HL-60 (cell line): ENCODE measurements around the gene RBM10.

Experiments
- DNase-seq, 2 experiments: peaks; one replicate each; pipeline ENCODE4 v3.0.0-alpha.2; 2010 to 2020; ENCODE audit warnings: low read depth in 1 of 2, low spot score in 1 of 2
- H3K27ac ChIP-seq: fragments of 250-450 bp; sonication (Bioruptor Pico); replicated peaks from 2 replicates; pipeline ENCODE4 v1.5.1; 2020; ENCODE audit warnings: mild to moderate bottlenecking, moderate library complexity
- H3K27me3 ChIP-seq: fragments of 250-450 bp; sonication (Bioruptor Pico); 2 replicates; pipeline ENCODE4 v1.5.1; 2021; ENCODE audit warnings: mild to moderate bottlenecking, moderate library complexity; ENCODE audit not compliant: insufficient read depth, poor library complexity, severe bottlenecking
- H3K4me3 ChIP-seq: replicated peaks from 2 replicates; pipeline ENCODE4 v1.5.1; 2011; ENCODE audit warnings: mild to moderate bottlenecking, control low read depth, low read length; ENCODE audit not compliant: insufficient read depth
- CTCF ChIP-seq: IDR thresholded peaks from one replicate; pipeline ENCODE4 v1.5.1; 2011; ENCODE audit warnings: low read length, control low read depth, inconsistent platforms; ENCODE audit not compliant: insufficient read depth
- GABPA ChIP-seq: IDR thresholded peaks from 2 replicates; pipeline ENCODE4 v1.6.1; 2012; ENCODE audit warnings: low read depth
- POLR2AphosphoS5 ChIP-seq: IDR thresholded peaks from 2 replicates; pipeline ENCODE4 v1.6.1; 2012; ENCODE audit warnings: low read depth
- REST ChIP-seq: IDR thresholded peaks from 2 replicates; pipeline ENCODE4 v1.6.1; 2012; ENCODE audit warnings: low read depth; ENCODE audit not compliant: insufficient replicate concordance
- SPI1 ChIP-seq: IDR thresholded peaks from 2 replicates; pipeline ENCODE4 v1.6.1; 2012; ENCODE audit warnings: low read depth, mild to moderate bottlenecking, borderline replicate concordance

Gene RBM10

GRCh38 chrX:47138171-47138570 is 6.8 kb upstream of the RBM10 start:
- no peak for DNase-seq
- TF ChIP-seq CTCF: no peak
- H3K4me3 ChIP-seq: no peak overlapping the region
- H3K27ac ChIP-seq: no peak overlapping the region
- H3K27me3 ChIP-seq: no peaks in the 10 kb centered on the region

- TF ChIP-seq POLR2AphosphoS5 (no peak), REST (no peak), CTCF (no peak), GABPA (no peak), SPI1 (no peak)
- peak; percentile 33 to 36 for DNase-seq
- Histone ChIP-seq H3K27me3 (no peaks in the 10 kb centered on the region), H3K27ac (peak overlapping the region; percentile 93), H3K4me3 (peak overlapping the region; percentile 60)
Observed at GRCh38 chrX:47143894-47144625, 961 bp upstream of the RBM10 start.

- H3K4me3 ChIP-seq: peak overlapping the region; percentile 73
- H3K27ac ChIP-seq: peak overlapping the region; percentile 93
- DNase-seq: peak in 1 of 2 experiments; percentile 18
Observed at GRCh38 chrX:47145395-47146120, 537 bp downstream of the RBM10 start.

More at GRCh38 chrX:47145395-47146120, 537 bp downstream of the RBM10 start:
- TF ChIP-seq REST (no peak), CTCF (no peak), GABPA (no peak), SPI1 (no peak), POLR2AphosphoS5 (no peak)
- no peaks in the 10 kb centered on the region for H3K27me3 ChIP-seq
